K562 (cell line): Measurements from ENCODE around the gene INO80E. TPM values are rescaled to one million over a fixed set of nuclear protein-coding genes. Genes with fewer than 3 reads are reported as not detected.

Experiments used
- ATAC-seq: fragments of 200-7000 bp; cut with Tn5 transposase; 3 replicates; pipeline ENCODE4 v1.9.1; 2020; ENCODE audit warnings: moderate library complexity
- BruUV-seq: library from RNA; stranded (reverse); fragments of 400-500 nt; replicated peaks from 2 replicates; lab custom pipeline; 2021; lab: Mats Ljungman, UMichigan
- CTCF ChIA-PET: fragments of 300-600 bp; formaldehyde crosslinking; extraction: SDS; loops from one replicate; lab custom pipeline; 2021; ENCODE audit warnings: low intra/inter-chr PET ratio; lab: Yijun Ruan, JAX
- POLR2A ChIA-PET: fragments of 300-600, 350-650 bp; sonication (Branson Sonifier 250); formaldehyde crosslinking; extraction: SDS; loops from one replicate; lab custom pipeline; 2021; ENCODE audit warnings: antibody characterized with exemption, inconsistent platforms; lab: Yijun Ruan, JAX
- DNase-seq, 4 experiments: peaks; one replicate each; pipeline versions ENCODE4 v3.0.0 to v3.0.0-alpha.2; 2011 to 2018; ENCODE audit warnings: low spot score in 3 of 4, mixed read lengths in 3 of 4; ENCODE audit errors: extremely low read depth in 1 of 4
- FAIRE-seq: peaks from 2 replicates; lab custom pipeline; 2011; peaks lifted over from hg19 to GRCh38; lab: Jason Lieb, UNC
- H2AFZ ChIP-seq: 2 replicates; pipeline ENCODE4 v1.6.0; 2011; ENCODE audit warnings: low read depth, low read length, control low read depth, inconsistent platforms
- H3K27ac ChIP-seq: fragments of 200-600 bp; 3 replicates; pipeline ENCODE4 v1.8.0; 2011; ENCODE audit warnings: low read depth, mild to moderate bottlenecking, control low read depth, inconsistent platforms, low read length, moderate library complexity, mixed read lengths; ENCODE audit errors: extremely low read depth
- H3K27me3 ChIP-seq, 2 experiments: fragments of 300-600 bp in 1 of 2; 2 replicates in 1 of 2; 3 replicates in 1 of 2; pipeline versions ENCODE4 v1.6.0 to v1.8.0; 2011; ENCODE audit warnings: inconsistent platforms in 2 of 2, low read length in 2 of 2, mild to moderate bottlenecking in 1 of 2, mixed read lengths in 1 of 2, moderate library complexity in 1 of 2; ENCODE audit not compliant: control insufficient read depth in 2 of 2, insufficient read depth in 2 of 2
- H3K36me3 ChIP-seq: fragments of 300-600 bp; 3 replicates; pipeline ENCODE4 v1.8.0; 2011; ENCODE audit warnings: mild to moderate bottlenecking, low read length, inconsistent platforms; ENCODE audit not compliant: control insufficient read depth, insufficient read depth
- H3K4me1 ChIP-seq, 2 experiments: fragments of 200-600 bp in 1 of 2; replicated peaks in 1 of 2; 2 replicates in 1 of 2; 3 replicates in 1 of 2; pipeline versions ENCODE4 v1.5.1 to v1.8.0; 2011; ENCODE audit warnings: inconsistent platforms in 2 of 2, low read length in 2 of 2, mild to moderate bottlenecking in 1 of 2, mixed read lengths in 1 of 2, moderate library complexity in 1 of 2; ENCODE audit not compliant: control insufficient read depth in 2 of 2, insufficient read depth in 2 of 2
- H3K4me2 ChIP-seq: 2 replicates; pipeline ENCODE4 v1.6.1; 2011; ENCODE audit warnings: low read length, control low read depth, inconsistent platforms, mixed read lengths; ENCODE audit not compliant: insufficient read depth
- H3K4me3 ChIP-seq: fragments of 200-600 bp; sonication (generic), shearing (Covaris generic); 2 replicates; pipeline ENCODE4 v1.5.1; 2016; ENCODE audit warnings: control low read depth, inconsistent platforms
- H3K79me2 ChIP-seq: fragments of 200-600 bp; 3 replicates; pipeline ENCODE4 v1.8.0; 2011; ENCODE audit warnings: low read length, inconsistent platforms; ENCODE audit not compliant: control insufficient read depth, insufficient read depth
- H3K9ac ChIP-seq, 2 experiments: 2 replicates each; pipeline versions ENCODE4 v1.6.0 to v1.6.1; 2011; ENCODE audit warnings: low read depth in 2 of 2, low read length in 2 of 2, control low read depth in 1 of 2, inconsistent platforms in 1 of 2, mild to moderate bottlenecking in 1 of 2, mixed read lengths in 1 of 2; ENCODE audit not compliant: insufficient read depth in 1 of 2
- H3K9me1 ChIP-seq: one replicate; pipeline ENCODE4 v1.6.0; 2011; ENCODE audit warnings: inconsistent platforms, mild to moderate bottlenecking, low read length, moderate library complexity; ENCODE audit not compliant: control insufficient read depth, insufficient read depth
- H3K9me3 ChIP-seq: replicated peaks from 2 replicates; pipeline ENCODE4 v1.5.1; 2011; ENCODE audit warnings: low read depth, low read length, inconsistent platforms; ENCODE audit not compliant: control insufficient read depth, insufficient read depth
- H4K20me1 ChIP-seq: replicated peaks from 2 replicates; pipeline ENCODE4 v1.6.1; 2011; ENCODE audit warnings: low read length, inconsistent platforms, mixed read lengths; ENCODE audit not compliant: control insufficient read depth, insufficient read depth
- ARID3B ChIP-seq: fragments of 250-450 bp; sonication (Bioruptor Pico); IDR thresholded peaks from 2 replicates; pipeline ENCODE4 v1.4.0; 2020; ENCODE audit warnings: borderline replicate concordance
- CTCF ChIP-seq, 3 experiments: IDR thresholded peaks in 2 of 3; conservative IDR thresholded peaks in 1 of 3; 2 replicates each; pipeline ENCODE4 v1.5.1; 2011 to 2012; ENCODE audit warnings: low read length in 3 of 3, mild to moderate bottlenecking in 3 of 3, control low read depth in 2 of 3, improper control_type of control experiment in 1 of 3, inconsistent platforms in 1 of 3, low read depth in 1 of 3, mixed read lengths in 1 of 3, moderate library complexity in 1 of 3; ENCODE audit not compliant: insufficient read depth in 2 of 3
- CTCFL ChIP-seq: IDR thresholded peaks from 2 replicates; pipeline ENCODE4 v1.6.1; 2011; ENCODE audit warnings: borderline replicate concordance, low read depth, mild to moderate bottlenecking, moderate library complexity, low read length; ENCODE audit not compliant: insufficient read depth, poor library complexity, severe bottlenecking
- GTF2E2 ChIP-seq: fragments of 200-800 bp; sonication (Bioruptor generic); IDR thresholded peaks from 2 replicates; pipeline ENCODE4 v1.6.1; 2016; ENCODE audit warnings: missing genetic modification characterization, missing compliant biosample characterization
- POLR2G ChIP-seq: fragments of 200-400 bp; formaldehyde crosslinking; IDR thresholded peaks from 2 replicates; pipeline ENCODE4 v1.6.1; 2017; ENCODE audit warnings: low read depth, mild to moderate bottlenecking, antibody characterized with exemption, low read length, moderate library complexity
- WGBS: fragments of 100-300 bp; shearing (Covaris generic); methylation state at CpG from one replicate; pipeline ENCODE4 v1.1.6; 2016; ENCODE audit warnings: low coverage, mixed read lengths; ENCODE audit not compliant: insufficient coverage; ENCODE audit errors: missing lambda C conversion rate; 5-methylcytosine and 5-hydroxymethylcytosine counted together
- in situ Hi-C: fragments of 300-500 bp; cut with MboI; formaldehyde crosslinking; loops from 4 replicates; pipeline ENCODE4 v1.15.0; 2018; ENCODE audit warnings: inconsistent platforms, mixed read lengths
- intact Hi-C: fragments of 100-400 bp; cut with micrococcal nuclease; formaldehyde crosslinking; loops from 2 replicates; pipeline ENCODE4 v1.14.2; 2022
- polyA plus RNA-seq, 8 experiments: library from polyadenylated mRNA; depleted of rRNA in 4 of 8; stranded (reverse) in 5 of 8; unstranded in 3 of 8; fragments of >200 nt; fragmentation: Nextera tagmentation in 2 of 8; fragmentation: Illumina TruSeq in 1 of 8; extraction: Ambion mirVana in 2 of 8; extraction: Trizol in 1 of 8; gene quantifications; 2 replicates each; pipeline versions ENCODE4 v1.2.1 to v1.2.3, GENCODE V29; 2011 to 2014; ENCODE audit warnings: inconsistent platforms in 1 of 8, missing spikeins in 1 of 8
- total RNA-seq, 7 experiments: library from RNA; depleted of rRNA in 6 of 7; stranded (reverse); fragments of >200 nt in 6 of 7; fragmentation: Illumina TruSeq in 2 of 7; extraction: Trizol in 2 of 7; gene quantifications; 2 replicates each; pipeline versions ENCODE4 v1.2.1 to v1.2.3, GENCODE V29; 2011 to 2021; ENCODE audit warnings: low replicate concordance in 1 of 7

INO80E gene
- total and polyA plus RNA-seq, 9 of the 15 experiments (the other 6 are each of a cell fraction or from before 2014, with no cell fraction given), result 0.31 to 102 (median 49.3) TPM

GRCh38 chr16:30000735-30001631, 4.9 kb downstream of the INO80E start:
- no peak for ATAC-seq
- no TSS peak for BruUV-seq
- Histone ChIP-seq H3K36me3 (peaks cover 31% of the 10 kb centered on the region; the same call in 2 of the 3 replicates), H3K27me3 (no peaks in the 10 kb centered on the region), H3K4me1 (peaks cover 7 to 52% of the 10 kb centered on the region in 2 experiments; a peak in 4 of 5 replicates), H3K9ac (no peak overlapping the region; a peak in 1 of 4 replicates), H4K20me1 (0 out of 2 replicates have a peak, but pooled peaks cover 5% of the 10 kb centered on the region), H3K9me1 (no peaks in the 10 kb centered on the region), H3K4me2 (no peak overlapping the region), H3K27ac (no peak overlapping the region), H3K4me3 (no peak overlapping the region), H3K79me2 (peaks cover 12% of the 10 kb centered on the region), H3K9me3 (no peaks in the 10 kb centered on the region), H2AFZ (no peak overlapping the region)
- CTCF ChIA-PET, result no interaction called here
- TF ChIP-seq CTCF (IDR thresholded peaks at IDR 0.05 in 2 of 3, conservative IDR thresholded peaks at IDR 0.05 in 1 of 3; ENCODE audit: insufficient read depth in 2 of 3, low read depth in 1 of 3, low read length in 3 of 3) (peak in 2 of 3 experiments; percentile 9 to 27; a peak in 1 of 6 replicates), CTCFL (peak; percentile 46), ARID3B (CRISPR knock-in tag) (no peak), GTF2E2 (tag) (no peak), POLR2G (peak; percentile 28)
- in situ Hi-C loops (no loop called here), intact Hi-C loops (no loop called here)
- POLR2A ChIA-PET, result no interaction called here
- DNase-seq, result no peak
- FAIRE-seq, result no peak
- WGBS, result 88% methylated on average over 21 of the region's 33 CpGs
